Mesenchymal stem cell (in vitro differentiated cells and primary cell): Measurements from ENCODE around the gene UNC13D.
"Not testable (repeated sequence)": the region's sequence is repeated elsewhere in the genome, so short reads cannot be mapped to it uniquely, and the experiment has no call there.

Experiments used
- DNase-seq: peaks from one replicate; pipeline ENCODE4 v3.0.0-alpha.2; 2013
- H2AFZ ChIP-seq: one replicate; pipeline ENCODE4 v1.6.1; 2013; ENCODE audit warnings: low read depth, mild to moderate bottlenecking, control low read depth, inconsistent platforms, low read length, moderate library complexity
- H2AK5ac ChIP-seq: 2 replicates; pipeline ENCODE4 v1.6.1; 2013; ENCODE audit warnings: low read length, moderate library complexity, mild to moderate bottlenecking, inconsistent platforms; ENCODE audit not compliant: severe bottlenecking
- H2BK120ac ChIP-seq: one replicate; pipeline ENCODE4 v1.6.1; 2013; ENCODE audit warnings: low read depth, mild to moderate bottlenecking, inconsistent platforms, low read length, moderate library complexity
- H2BK12ac ChIP-seq, 2 experiments: one replicate each; pipeline ENCODE4 v1.6.1; 2013; ENCODE audit warnings: inconsistent platforms in 2 of 2, low read length in 2 of 2, mild to moderate bottlenecking in 2 of 2, moderate library complexity in 2 of 2, control low read depth in 1 of 2
- H2BK15ac ChIP-seq: one replicate; pipeline ENCODE4 v1.6.1; 2013; ENCODE audit warnings: mild to moderate bottlenecking, low read depth, inconsistent platforms; ENCODE audit not compliant: poor library complexity, severe bottlenecking
- H2BK5ac ChIP-seq: 2 replicates; pipeline ENCODE4 v1.6.1; 2013; ENCODE audit warnings: low read depth, mild to moderate bottlenecking, low read length, control low read depth, inconsistent platforms; ENCODE audit not compliant: poor library complexity, severe bottlenecking
- H3K14ac ChIP-seq, 2 experiments: one replicate each; pipeline ENCODE4 v1.6.1; 2013; ENCODE audit warnings: inconsistent platforms in 2 of 2, low read length in 2 of 2, control low read depth in 1 of 2, mild to moderate bottlenecking in 1 of 2, moderate library complexity in 1 of 2
- H3K18ac ChIP-seq, 2 experiments: one replicate each; pipeline ENCODE4 v1.6.1; 2013; ENCODE audit warnings: inconsistent platforms in 2 of 2, low read length in 2 of 2, control low read depth in 1 of 2, low read depth in 1 of 2, mild to moderate bottlenecking in 1 of 2
- H3K23ac ChIP-seq, 2 experiments: one replicate each; pipeline ENCODE4 v1.6.1; 2013; ENCODE audit warnings: inconsistent platforms in 2 of 2, low read length in 2 of 2, mild to moderate bottlenecking in 2 of 2, moderate library complexity in 2 of 2, control low read depth in 1 of 2
- H3K27ac ChIP-seq: 2 replicates; pipeline ENCODE4 v1.5.1; 2013; ENCODE audit warnings: mild to moderate bottlenecking, moderate library complexity, low read length, control low read depth, inconsistent platforms; ENCODE audit not compliant: poor library complexity, severe bottlenecking
- H3K27me3 ChIP-seq, 2 experiments: 2 replicates each; pipeline versions ENCODE4 v1.6.1 to v1.7.0; 2013; ENCODE audit warnings: low read length in 2 of 2, mild to moderate bottlenecking in 2 of 2, moderate library complexity in 2 of 2, control low read depth in 1 of 2, inconsistent platforms in 1 of 2; ENCODE audit not compliant: control insufficient read depth in 1 of 2, insufficient read depth in 1 of 2
- H3K36me3 ChIP-seq, 2 experiments: 2 replicates each; pipeline versions ENCODE4 v1.6.1 to v1.7.0; 2013; ENCODE audit warnings: low read length in 2 of 2, control low read depth in 1 of 2, inconsistent platforms in 1 of 2, low read depth in 1 of 2, mild to moderate bottlenecking in 1 of 2; ENCODE audit not compliant: insufficient read depth in 2 of 2, control insufficient read depth in 1 of 2
- H3K4ac ChIP-seq, 2 experiments: one replicate each; pipeline ENCODE4 v1.6.1; 2013; ENCODE audit warnings: inconsistent platforms in 2 of 2, low read length in 2 of 2, mild to moderate bottlenecking in 2 of 2, moderate library complexity in 2 of 2, control low read depth in 1 of 2, low read depth in 1 of 2
- H3K4me1 ChIP-seq: 2 replicates; pipeline ENCODE4 v1.6.1; 2013; ENCODE audit warnings: low read depth, low read length, control low read depth; ENCODE audit not compliant: control insufficient read depth, insufficient read depth
- H3K4me2 ChIP-seq: 2 replicates; pipeline ENCODE4 v1.6.1; 2013; ENCODE audit warnings: low read length, mild to moderate bottlenecking, inconsistent platforms; ENCODE audit not compliant: poor library complexity, severe bottlenecking
- H3K4me3 ChIP-seq, 2 experiments: 2 replicates each; pipeline versions ENCODE4 v1.5.1 to v1.7.0; 2013; ENCODE audit warnings: low read length in 2 of 2, mild to moderate bottlenecking in 2 of 2, control low read depth in 1 of 2, low read depth in 1 of 2; ENCODE audit not compliant: insufficient read depth in 1 of 2
- H3K79me1 ChIP-seq: replicated peaks from 2 replicates; pipeline ENCODE4 v1.6.1; 2013; ENCODE audit warnings: mild to moderate bottlenecking, control low read depth, low read length, inconsistent platforms; ENCODE audit not compliant: poor library complexity, severe bottlenecking
- H3K9ac ChIP-seq: 2 replicates; pipeline ENCODE4 v1.7.0; 2013; ENCODE audit warnings: mild to moderate bottlenecking, low read length, moderate library complexity
- H3K9me3 ChIP-seq: 2 replicates; pipeline ENCODE4 v1.7.0; 2013; ENCODE audit warnings: mild to moderate bottlenecking, low read length; ENCODE audit not compliant: control insufficient read depth
- H4K8ac ChIP-seq: one replicate; pipeline ENCODE4 v1.6.1; 2013; ENCODE audit warnings: inconsistent platforms, mild to moderate bottlenecking, low read length, moderate library complexity
- H4K91ac ChIP-seq: one replicate; pipeline ENCODE4 v1.6.1; 2013; ENCODE audit warnings: mild to moderate bottlenecking, low read length, inconsistent platforms
- WGBS: methylation state at CpG from one replicate; pipeline ENCODE4 v1.1.7; 2013; ENCODE audit warnings: mixed read lengths; 5-methylcytosine and 5-hydroxymethylcytosine counted together

Gene UNC13D

DNA sequence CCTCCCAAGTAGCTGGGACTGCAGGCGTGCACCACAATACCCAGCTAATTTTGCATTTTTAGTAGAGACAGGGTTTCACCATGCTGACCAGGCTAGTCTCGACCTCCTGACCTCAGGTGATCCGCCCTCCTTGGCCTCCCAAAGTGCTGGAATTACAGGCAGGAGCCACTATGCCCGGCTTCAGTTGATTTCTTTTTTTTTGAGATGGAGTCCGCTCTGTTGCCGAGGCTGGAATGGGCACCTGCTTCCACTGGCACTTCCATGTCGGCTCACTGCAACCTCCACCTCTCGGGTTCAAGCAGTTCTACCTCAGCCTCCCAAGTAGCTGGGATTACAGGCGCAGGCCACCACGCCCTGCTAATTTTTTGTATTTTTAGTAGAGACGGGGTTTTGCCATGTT lies 33.4 kb downstream of the UNC13D start:
- WGBS, result 99% methylated on average over 11 of the region's 11 CpGs
- H4K8ac ChIP-seq, H3K27me3 ChIP-seq: not testable (repeated sequence)

DNA sequence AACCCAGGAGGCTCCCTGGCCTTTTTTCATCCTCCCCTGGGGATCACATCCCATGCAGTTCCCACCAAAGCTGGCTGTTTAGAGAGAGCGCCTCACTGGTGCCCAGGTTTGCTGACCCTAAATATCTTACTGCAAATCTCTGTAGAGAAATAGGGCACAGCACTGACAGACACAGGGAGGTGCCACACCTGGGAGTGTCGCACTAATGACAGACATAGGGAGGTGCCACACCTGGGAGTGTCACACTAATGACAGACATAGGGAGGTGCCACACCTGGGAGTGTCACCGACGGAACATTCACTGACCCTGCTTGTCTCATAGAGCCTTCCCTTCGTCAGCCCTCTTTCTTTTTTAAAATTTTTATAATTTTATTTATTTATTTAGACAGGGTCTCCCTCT lies 34.0 kb downstream of the UNC13D start:
- no peak overlapping the region for H3K4me3 ChIP-seq
- peak overlapping the region; percentile 61 for H3K9ac ChIP-seq
- no peak overlapping the region for H3K4me2 ChIP-seq
- H3K36me3 ChIP-seq, result peaks cover 43 to 53% of the 10 kb centered on the region in 2 experiments
- no peaks in the 10 kb centered on the region for H3K9me3 ChIP-seq
- no peak for DNase-seq
- WGBS, result 98% methylated on average over 2 of the region's 5 CpGs
- no peak overlapping the region for H3K4ac ChIP-seq
- no peak overlapping the region for H4K91ac ChIP-seq
- no peak overlapping the region for H2AFZ ChIP-seq
- H3K18ac ChIP-seq, result no peak overlapping the region
- H2BK120ac ChIP-seq, result no peak overlapping the region
- H3K79me1 ChIP-seq, result peaks cover 37% of the 10 kb centered on the region
- H3K23ac ChIP-seq, result no peak overlapping the region
- peak overlapping the region in 1 of 2 experiments; percentile 18 for H2BK12ac ChIP-seq
- peaks cover 21% of the 10 kb centered on the region for H3K4me1 ChIP-seq
- no peak overlapping the region for H2BK5ac ChIP-seq
- H3K27ac ChIP-seq, result no peak overlapping the region
- no peak overlapping the region for H2AK5ac ChIP-seq
- H4K8ac ChIP-seq, result no peak overlapping the region
- H2BK15ac ChIP-seq, result no peak overlapping the region
- H3K27me3 ChIP-seq, result no peaks in the 10 kb centered on the region
- H3K14ac ChIP-seq, result no peak overlapping the region

More for the DNA sequence above, 33.4 kb downstream of the UNC13D start:
- H3K4me3 ChIP-seq, H2BK5ac ChIP-seq, H2BK120ac ChIP-seq, H3K4me2 ChIP-seq, H4K91ac ChIP-seq, H3K9ac ChIP-seq, H3K14ac ChIP-seq, H3K4ac ChIP-seq, H3K27ac ChIP-seq, H2AFZ ChIP-seq, H3K23ac ChIP-seq, DNase-seq, H2BK15ac ChIP-seq, H2BK12ac ChIP-seq, H3K9me3 ChIP-seq, H2AK5ac ChIP-seq, H3K18ac ChIP-seq: not testable (repeated sequence)
- H3K4me1 ChIP-seq, result peaks cover 23% of the 10 kb centered on the region
- H3K79me1 ChIP-seq, result peaks cover 36% of the 10 kb centered on the region
- peaks cover 43 to 54% of the 10 kb centered on the region in 2 experiments for H3K36me3 ChIP-seq

DNA sequence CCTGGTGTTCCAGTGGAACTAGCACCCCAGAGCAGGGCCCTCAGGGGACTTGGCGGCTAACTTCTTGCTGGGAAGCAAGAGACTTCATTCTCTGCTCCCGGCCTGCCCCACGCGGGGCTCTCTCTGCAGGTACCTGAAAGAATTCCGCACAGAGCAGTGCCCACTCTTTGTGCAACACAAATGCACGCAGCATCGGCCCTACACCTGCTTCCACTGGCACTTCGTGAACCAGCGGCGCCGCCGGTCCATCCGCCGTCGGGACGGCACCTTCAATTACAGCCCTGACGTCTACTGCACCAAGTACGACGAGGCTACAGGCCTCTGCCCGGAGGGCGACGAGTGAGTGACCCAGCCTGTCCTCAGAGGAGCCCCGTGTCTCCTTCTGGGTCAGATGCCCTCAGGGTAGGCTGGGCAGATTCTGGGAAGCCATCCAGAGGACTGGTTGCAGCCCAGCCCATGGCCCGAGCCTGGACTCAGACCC lies 34.5 kb downstream of the UNC13D start:
- H3K9ac ChIP-seq, result peak overlapping the region; percentile 61
- peaks cover 37% of the 10 kb centered on the region for H3K79me1 ChIP-seq
- peak overlapping the region in 1 of 2 experiments; percentile 50 for H3K18ac ChIP-seq
- peaks cover 16% of the 10 kb centered on the region for H3K4me1 ChIP-seq
- WGBS, result 97% methylated on average over 24 of the region's 24 CpGs
- H2AFZ ChIP-seq, result no peak overlapping the region
- no peak overlapping the region for H2BK120ac ChIP-seq
- H2BK5ac ChIP-seq, result no peak overlapping the region
- no peak overlapping the region for H3K27ac ChIP-seq
- H3K4ac ChIP-seq, result peak overlapping the region in 1 of 2 experiments; percentile 44
- no peak overlapping the region for H2AK5ac ChIP-seq
- no peaks in the 10 kb centered on the region for H3K27me3 ChIP-seq
- no peaks in the 10 kb centered on the region for H3K9me3 ChIP-seq
- H4K91ac ChIP-seq, result peak overlapping the region; percentile 43
- peak overlapping the region in 1 of 2 experiments; percentile 2 for H3K14ac ChIP-seq
- H2BK15ac ChIP-seq, result no peak overlapping the region
- H3K4me2 ChIP-seq, result no peak overlapping the region
- DNase-seq, result no peak
- peak overlapping the region; percentile 59 for H4K8ac ChIP-seq
- peaks cover 43 to 51% of the 10 kb centered on the region in 2 experiments for H3K36me3 ChIP-seq
- H3K23ac ChIP-seq, result no peak overlapping the region
- peak overlapping the region; percentile 18 to 37 for H2BK12ac ChIP-seq
- H3K4me3 ChIP-seq, result peak overlapping the region in 1 of 2 experiments; percentile 50

DNA sequence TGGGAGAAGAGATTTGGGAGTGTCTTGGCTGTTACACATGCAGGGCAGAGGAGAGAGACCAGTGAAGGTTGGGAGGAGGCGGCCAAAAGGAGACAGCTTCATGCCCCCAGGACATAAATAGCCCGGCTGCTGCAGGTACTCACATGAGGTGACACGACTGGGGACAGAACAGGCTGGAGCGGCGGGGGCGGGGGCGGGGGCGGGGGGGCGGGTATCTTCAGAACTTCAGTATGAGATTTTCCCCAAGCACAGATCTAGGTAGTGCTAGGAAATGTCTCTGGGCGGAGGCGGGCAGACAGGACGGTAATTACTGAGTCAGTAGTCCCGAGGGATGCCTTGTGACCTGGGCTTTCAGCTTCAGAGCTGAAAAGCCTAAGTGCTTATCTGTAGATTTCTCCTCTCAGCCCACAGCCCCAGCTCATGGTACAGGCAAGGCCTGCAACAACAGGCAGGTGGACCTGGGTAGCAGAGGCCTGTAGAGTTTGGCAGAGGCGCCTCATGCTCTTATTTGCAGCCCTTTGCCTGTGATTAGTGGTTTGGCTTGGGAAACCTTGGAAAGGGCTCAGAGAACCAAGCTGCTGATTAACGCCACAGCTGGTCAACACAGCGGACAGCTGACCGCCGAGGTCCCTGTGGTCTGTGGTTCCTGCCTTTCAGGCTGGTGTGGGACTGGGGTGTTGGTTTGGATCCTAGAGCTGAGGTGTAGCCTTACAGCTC lies 35.1 kb downstream of the UNC13D start:
- 66% methylated on average over 9 of the region's 18 CpGs for WGBS

More for the DNA sequence above, 35.1 kb downstream of the UNC13D start:
- Histone ChIP-seq H2AK5ac (no peak overlapping the region), H2BK15ac (no peak overlapping the region), H3K14ac (peak overlapping the region in 1 of 2 experiments; percentile 2), H3K9me3 (no peaks in the 10 kb centered on the region), H2BK12ac (no peak overlapping the region), H3K4me2 (no peak overlapping the region), H4K8ac (peak overlapping the region; percentile 59), H3K27ac (peak overlapping the region; percentile 38), H2BK5ac (no peak overlapping the region), H3K18ac (peak overlapping the region; percentile 26 to 50), H3K27me3 (no peaks in the 10 kb centered on the region), H3K9ac (peak overlapping the region; percentile 61), H3K36me3 (peaks cover 39 to 50% of the 10 kb centered on the region in 2 experiments), H3K4ac (no peak overlapping the region), H3K79me1 (peaks cover 39% of the 10 kb centered on the region), H2BK120ac (no peak overlapping the region), H3K23ac (no peak overlapping the region), H2AFZ (no peak overlapping the region), H3K4me3 (peak overlapping the region in 1 of 2 experiments; percentile 50), H3K4me1 (peaks cover 13% of the 10 kb centered on the region), H4K91ac (peak overlapping the region; percentile 43)
- peak; percentile 78 for DNase-seq
